Choroid plexus epithelial cell (primary cell): Measurements from ENCODE around the gene ALKBH3.

Experiments used
- DNase-seq: peaks from one replicate; pipeline ENCODE4 v3.0.0-alpha.2; 2010; ENCODE audit warnings: low read depth
- H3K4me3 ChIP-seq: 2 replicates; pipeline ENCODE4 v1.5.1; 2011; ENCODE audit warnings: low read depth, mild to moderate bottlenecking, control low read depth, low read length, moderate library complexity
- TF ChIP-seq, protein P1 (sequence below): conservative IDR thresholded peaks from 2 replicates; pipeline ENCODE4 v1.5.1; 2011; ENCODE audit warnings: low read depth, mild to moderate bottlenecking, control low read depth, inconsistent platforms, low read length, moderate library complexity

Gene ALKBH3

DNA sequence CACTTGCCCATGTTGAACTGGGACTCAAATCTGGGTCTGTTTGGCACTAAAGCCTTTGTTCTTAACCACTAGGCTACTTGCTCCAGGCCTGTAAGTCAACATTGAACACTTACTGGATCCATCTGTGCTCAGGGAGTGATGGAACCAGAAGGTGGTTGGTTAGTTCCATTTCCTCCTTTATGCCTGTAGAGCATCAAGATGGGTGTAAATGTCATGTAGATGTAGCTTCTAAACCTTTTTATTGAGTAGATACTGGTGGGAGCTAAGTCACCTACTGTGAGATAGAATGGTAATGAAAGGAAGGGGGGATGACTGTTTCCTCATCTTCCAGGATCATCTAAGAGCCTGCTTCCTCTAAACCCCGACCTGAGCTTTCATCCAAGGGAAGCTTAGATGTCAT, 38.6 kb upstream of the ALKBH3 start:
- H3K4me3 ChIP-seq, result no peak overlapping the region
- TF ChIP-seq, protein P1, sequence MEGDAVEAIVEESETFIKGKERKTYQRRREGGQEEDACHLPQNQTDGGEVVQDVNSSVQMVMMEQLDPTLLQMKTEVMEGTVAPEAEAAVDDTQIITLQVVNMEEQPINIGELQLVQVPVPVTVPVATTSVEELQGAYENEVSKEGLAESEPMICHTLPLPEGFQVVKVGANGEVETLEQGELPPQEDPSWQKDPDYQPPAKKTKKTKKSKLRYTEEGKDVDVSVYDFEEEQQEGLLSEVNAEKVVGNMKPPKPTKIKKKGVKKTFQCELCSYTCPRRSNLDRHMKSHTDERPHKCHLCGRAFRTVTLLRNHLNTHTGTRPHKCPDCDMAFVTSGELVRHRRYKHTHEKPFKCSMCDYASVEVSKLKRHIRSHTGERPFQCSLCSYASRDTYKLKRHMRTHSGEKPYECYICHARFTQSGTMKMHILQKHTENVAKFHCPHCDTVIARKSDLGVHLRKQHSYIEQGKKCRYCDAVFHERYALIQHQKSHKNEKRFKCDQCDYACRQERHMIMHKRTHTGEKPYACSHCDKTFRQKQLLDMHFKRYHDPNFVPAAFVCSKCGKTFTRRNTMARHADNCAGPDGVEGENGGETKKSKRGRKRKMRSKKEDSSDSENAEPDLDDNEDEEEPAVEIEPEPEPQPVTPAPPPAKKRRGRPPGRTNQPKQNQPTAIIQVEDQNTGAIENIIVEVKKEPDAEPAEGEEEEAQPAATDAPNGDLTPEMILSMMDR, result no peak
- no peak for DNase-seq

DNA sequence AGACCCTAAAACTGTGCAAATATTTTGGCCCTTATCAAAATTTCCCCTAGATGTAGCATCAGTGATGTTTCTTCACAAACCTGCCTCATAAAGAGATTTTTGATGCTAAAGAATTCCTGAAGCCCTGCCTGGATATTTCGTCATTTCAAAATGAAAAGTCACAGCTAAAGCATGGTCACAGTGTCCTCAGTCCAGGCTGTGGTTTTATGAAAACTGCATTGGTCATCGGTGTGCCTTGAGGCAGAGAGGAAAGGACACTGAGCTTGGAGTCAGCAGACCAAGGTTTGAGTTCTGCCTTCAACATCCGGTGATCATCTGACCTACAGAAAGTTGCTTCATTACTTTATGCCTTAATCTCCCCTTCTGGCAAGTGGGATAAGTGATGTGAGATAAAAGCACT, 34.8 kb upstream of the ALKBH3 start:
- no peak for DNase-seq
- TF ChIP-seq, protein P1, result no peak
- no peak overlapping the region for H3K4me3 ChIP-seq

DNA sequence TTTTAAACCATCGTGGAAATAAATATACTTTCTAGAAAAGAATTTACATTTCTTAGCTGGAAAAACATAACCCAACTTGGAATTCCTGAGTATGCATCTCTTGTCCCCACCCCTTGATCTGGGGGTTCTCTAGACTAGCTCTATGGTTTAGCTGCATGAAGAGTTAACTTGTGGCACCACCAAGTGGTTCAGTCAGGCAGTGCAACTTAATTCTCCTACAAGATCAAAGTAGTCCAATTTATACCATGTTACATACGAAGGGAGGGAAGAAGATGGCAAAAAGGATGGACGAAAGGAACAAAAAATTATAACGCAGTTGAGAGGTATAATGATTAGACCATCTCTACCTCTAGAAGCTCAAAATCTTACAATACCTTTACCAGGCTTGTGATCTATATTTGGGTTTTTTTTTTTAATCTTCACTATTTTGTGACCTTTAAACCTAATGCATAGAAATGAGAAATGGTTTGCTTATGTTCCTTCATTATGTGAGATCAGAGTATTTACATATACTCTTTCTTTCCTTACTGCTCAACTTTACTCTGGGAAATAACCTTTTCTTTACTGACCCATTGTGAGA, 28.5 kb upstream of the ALKBH3 start:
- TF ChIP-seq, protein P1, result peak; percentile 87
- no peak overlapping the region for H3K4me3 ChIP-seq
- peak; percentile 95 for DNase-seq

DNA sequence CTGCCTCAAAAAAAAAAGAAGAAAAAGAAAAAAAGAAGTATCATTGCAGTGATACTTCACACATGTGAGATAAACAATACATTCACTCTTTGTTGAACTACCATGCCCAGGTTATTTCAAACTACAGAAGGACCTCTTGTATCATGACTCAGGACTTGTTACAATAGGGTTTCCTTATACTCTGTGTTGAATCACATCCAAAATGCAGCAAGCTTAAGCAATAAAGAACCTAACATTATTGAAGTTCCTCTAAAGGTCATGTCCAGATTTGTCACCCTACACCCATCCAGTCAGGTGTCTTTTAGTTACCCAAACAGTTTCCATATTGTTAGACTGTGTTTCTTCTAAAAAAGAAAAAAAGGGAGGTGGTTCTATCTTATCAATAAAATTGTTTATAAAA, 26.9 kb upstream of the ALKBH3 start:
- TF ChIP-seq, protein P1, result no peak
- peak; percentile 54 for DNase-seq
- H3K4me3 ChIP-seq, result no peak overlapping the region

DNA sequence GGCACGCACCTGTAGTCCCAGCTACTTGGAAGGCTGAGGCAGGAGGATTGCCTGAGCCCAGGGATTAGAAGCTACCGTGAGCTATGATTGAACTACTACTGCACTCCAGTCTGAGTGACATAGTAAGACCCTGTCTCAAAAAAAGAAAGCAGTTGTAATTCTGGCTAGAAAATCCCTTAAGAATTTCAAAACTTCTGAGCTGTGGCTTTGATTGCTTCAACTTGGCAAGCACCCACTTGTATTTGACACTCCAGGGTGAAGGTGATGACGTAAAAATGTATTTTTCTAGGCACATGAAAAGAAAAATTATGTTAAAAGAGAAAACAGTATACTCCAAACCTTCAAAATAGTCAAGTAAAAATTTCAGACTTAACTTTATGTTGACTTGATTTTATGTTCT, 23.6 kb upstream of the ALKBH3 start:
- no peak overlapping the region for H3K4me3 ChIP-seq
- DNase-seq, result peak; percentile 73
- TF ChIP-seq, protein P1, result no peak

DNA sequence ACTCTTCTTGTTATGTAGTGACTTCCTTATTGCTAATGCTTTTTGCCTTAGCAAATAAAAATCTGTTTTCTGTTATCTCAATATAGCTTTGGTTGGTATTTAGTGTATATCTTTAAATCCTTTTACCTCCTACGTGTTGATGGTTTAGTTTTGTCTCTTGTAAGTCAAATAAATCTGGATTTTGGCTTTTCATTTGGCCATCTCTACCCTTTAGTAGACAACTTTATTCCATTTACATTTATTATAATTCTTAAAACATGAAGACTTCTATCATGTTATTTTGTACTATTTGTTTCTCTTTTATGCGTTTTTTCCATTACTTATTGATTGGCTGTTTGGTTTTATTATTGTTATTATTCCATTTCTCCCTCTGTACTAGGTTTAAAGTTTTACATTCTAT, 19.5 kb upstream of the ALKBH3 start:
- TF ChIP-seq, protein P1, result no peak
- no peak overlapping the region for H3K4me3 ChIP-seq
- no peak for DNase-seq

DNA sequence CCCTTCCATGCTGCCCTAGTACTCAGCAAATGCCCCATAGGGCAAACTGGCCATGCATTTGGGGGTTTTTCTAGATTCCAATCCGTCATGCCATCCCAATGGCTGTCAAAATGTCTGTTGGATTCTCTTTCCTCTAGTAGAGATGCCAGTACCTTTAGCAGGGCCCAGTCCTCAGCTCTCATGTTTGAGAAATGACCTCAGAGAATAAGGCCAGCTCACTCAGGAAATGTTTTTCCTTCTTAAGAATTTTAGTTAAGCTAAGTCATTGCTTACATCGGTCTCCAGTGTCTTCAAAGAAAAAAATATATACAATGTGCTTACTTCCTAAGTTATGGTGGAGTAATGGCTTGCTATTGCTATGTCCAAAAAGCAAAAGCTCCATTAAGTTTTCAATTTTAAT, 14.1 kb upstream of the ALKBH3 start:
- peak; percentile 76 for DNase-seq
- no peak overlapping the region for H3K4me3 ChIP-seq
- TF ChIP-seq, protein P1, result no peak
